HCT116 (cell line): ENCODE results near the gene TMEM141. TPM values are rescaled to one million over a fixed set of nuclear protein-coding genes. Genes with fewer than 3 reads are reported as not detected.

Experiments used
- ATAC-seq: fragments of 200-7000 bp; cut with Tn5 transposase; 2 replicates; pipeline ENCODE4 v1.9.1; 2020; ENCODE audit warnings: mild to moderate bottlenecking, moderate library complexity
- BruUV-seq: library from RNA; stranded (reverse); fragments of 400-500 nt; replicated peaks from 2 replicates; lab custom pipeline; 2021; lab: Mats Ljungman, UMichigan
- CTCF ChIA-PET: fragments of 300-600 bp; sonication (Branson Sonifier 250); formaldehyde crosslinking; loops from one replicate; lab custom pipeline; 2021; ENCODE audit warnings: antibody characterized with exemption; lab: Charles Lee
- POLR2A ChIA-PET: fragments of 300-600, 350-600 bp; sonication (Branson Sonifier 250); formaldehyde crosslinking; loops from one replicate; lab custom pipeline; 2021; ENCODE audit warnings: antibody characterized with exemption; lab: Charles Lee
- RAD21 ChIA-PET, 2 experiments: fragments of 300-600 bp; sonication (Branson Sonifier 250); formaldehyde crosslinking; loops; one replicate each; lab custom pipeline; 2023; ENCODE audit warnings: low total read pairs in 2 of 2; ENCODE audit not compliant: uncharacterized antibody in 2 of 2, unreplicated experiment in 2 of 2, low non-redundant PET in 1 of 2; lab: Charles Lee
- DNase-seq: peaks from one replicate; pipeline ENCODE4 v3.0.0-alpha.2; 2010; ENCODE audit warnings: low read depth, low spot score
- H2AFZ ChIP-seq: fragments of 200-600 bp; shearing (Covaris generic), sonication (generic); 2 replicates; pipeline ENCODE4 v1.6.1; 2017; ENCODE audit warnings: low read depth, mixed run types, mixed read lengths, antibody characterized with exemption, low read length; ENCODE audit not compliant: poor library complexity, severe bottlenecking
- H3K27ac ChIP-seq: 2 replicates; pipeline ENCODE4 v1.5.1; 2012; ENCODE audit warnings: low read depth, low read length
- H3K27me3 ChIP-seq: fragments of 200-600 bp; sonication (generic); 2 replicates; pipeline ENCODE4 v1.6.1; 2016; ENCODE audit warnings: mixed run types, low read length, mixed read lengths; ENCODE audit not compliant: insufficient read depth
- H3K36me3 ChIP-seq, 2 experiments: fragments of 200-500 bp in 1 of 2; fragments of 200-600 bp in 1 of 2; sonication (Bioruptor generic) in 1 of 2; sonication (generic) in 1 of 2; 2 replicates each; pipeline versions ENCODE4 v1.5.1 to v1.6.1; 2014 to 2016; ENCODE audit warnings: low read length in 2 of 2, inconsistent platforms in 1 of 2, mixed read lengths in 1 of 2, mixed run types in 1 of 2; ENCODE audit not compliant: insufficient read depth in 2 of 2, control insufficient read depth in 1 of 2
- H3K4me1 ChIP-seq, 2 experiments: fragments of 200-600 bp in 1 of 2; sonication (generic) in 1 of 2; 2 replicates each; pipeline versions ENCODE4 v1.5.1 to v1.6.1; 2012 to 2017; ENCODE audit warnings: low read length in 2 of 2, inconsistent platforms in 1 of 2, mild to moderate bottlenecking in 1 of 2, mixed read lengths in 1 of 2, mixed run types in 1 of 2, moderate library complexity in 1 of 2; ENCODE audit not compliant: insufficient read depth in 2 of 2, control insufficient read depth in 1 of 2
- H3K4me2 ChIP-seq: fragments of 200-600 bp; sonication (generic); 2 replicates; pipeline ENCODE4 v1.6.1; 2017; ENCODE audit warnings: mixed run types, low read length, mixed read lengths
- H3K4me3 ChIP-seq, 2 experiments: fragments of 200-600 bp in 1 of 2; sonication (generic) in 1 of 2; replicated peaks in 1 of 2; 2 replicates each; pipeline ENCODE4 v1.5.1; 2011 to 2016; ENCODE audit warnings: low read length in 2 of 2, control low read depth in 1 of 2, low read depth in 1 of 2, mild to moderate bottlenecking in 1 of 2, mixed read lengths in 1 of 2, mixed run types in 1 of 2
- H3K79me2 ChIP-seq: fragments of 200-600 bp; sonication (generic); 2 replicates; pipeline ENCODE4 v1.6.1; 2017; ENCODE audit warnings: mild to moderate bottlenecking, mixed run types, low read length, moderate library complexity, mixed read lengths; ENCODE audit not compliant: insufficient read depth
- H3K9ac ChIP-seq: fragments of 200-600 bp; sonication (generic); 2 replicates; pipeline ENCODE4 v1.6.1; 2016; ENCODE audit warnings: low read length, mixed read lengths
- H3K9me2 ChIP-seq: fragments of 200-600 bp; sonication (generic), shearing (Covaris generic); 2 replicates; pipeline ENCODE4 v1.6.1; 2017; ENCODE audit warnings: mixed run types, mild to moderate bottlenecking, moderate library complexity; ENCODE audit not compliant: insufficient read depth
- H3K9me3 ChIP-seq, 2 experiments: fragments of 200-500 bp in 1 of 2; fragments of 200-600 bp in 1 of 2; sonication (Bioruptor generic) in 1 of 2; sonication (generic) in 1 of 2; 2 replicates each; pipeline ENCODE4 v1.6.1; 2014 to 2017; ENCODE audit warnings: low read length in 2 of 2, mixed read lengths in 2 of 2, inconsistent platforms in 1 of 2, low read depth in 1 of 2, mild to moderate bottlenecking in 1 of 2, mixed run types in 1 of 2, moderate library complexity in 1 of 2; ENCODE audit not compliant: control insufficient read depth in 1 of 2, insufficient read depth in 1 of 2
- H4K20me1 ChIP-seq: fragments of 200-600 bp; sonication (generic), shearing (Covaris generic); 2 replicates; pipeline ENCODE4 v1.6.1; 2017; ENCODE audit warnings: mixed run types, mild to moderate bottlenecking, moderate library complexity; ENCODE audit not compliant: insufficient read depth
- ATF3 ChIP-seq: IDR thresholded peaks from 2 replicates; pipeline ENCODE4 v1.6.1; 2012
- CBX3 ChIP-seq: IDR thresholded peaks from 2 replicates; pipeline ENCODE4 v1.6.1; 2012; ENCODE audit warnings: low read depth
- CTCF ChIP-seq, 3 experiments: fragments of 200-600 bp in 1 of 3; sonication (generic) in 1 of 3; IDR thresholded peaks in 2 of 3; conservative IDR thresholded peaks in 1 of 3; 2 replicates each; pipeline ENCODE4 v1.5.1; 2012 to 2017; ENCODE audit warnings: low read depth in 2 of 3, low read length in 2 of 3, antibody characterized with exemption in 1 of 3, borderline replicate concordance in 1 of 3, control low read depth in 1 of 3, mild to moderate bottlenecking in 1 of 3, mixed read lengths in 1 of 3, mixed run types in 1 of 3, moderate library complexity in 1 of 3; ENCODE audit not compliant: insufficient read depth in 1 of 3
- ELF1 ChIP-seq: IDR thresholded peaks from 2 replicates; pipeline ENCODE4 v1.6.1; 2012; ENCODE audit warnings: low read depth, borderline replicate concordance
- FOSL1 ChIP-seq: IDR thresholded peaks from 2 replicates; pipeline ENCODE4 v1.6.1; 2012; ENCODE audit warnings: low read depth
- MAX ChIP-seq: IDR thresholded peaks from 2 replicates; pipeline ENCODE4 v1.6.1; 2012
- POLR2A ChIP-seq: IDR thresholded peaks from 2 replicates; pipeline ENCODE4 v1.7.0; 2011; ENCODE audit warnings: borderline replicate concordance; ENCODE audit not compliant: insufficient read depth, insufficient read length; ENCODE audit errors: extremely low read depth
- REST ChIP-seq: IDR thresholded peaks from 2 replicates; pipeline ENCODE4 v1.6.1; 2012; ENCODE audit warnings: low read depth
- SP1 ChIP-seq: IDR thresholded peaks from 2 replicates; pipeline ENCODE4 v1.6.1; 2012; ENCODE audit warnings: low read depth
- YY1 ChIP-seq: IDR thresholded peaks from 2 replicates; pipeline ENCODE4 v1.6.1; 2011; ENCODE audit warnings: low read length, low read depth, moderate library complexity, mild to moderate bottlenecking; ENCODE audit not compliant: insufficient replicate concordance; ENCODE audit errors: extremely low read depth
- intact Hi-C: fragments of 100-400 bp; cut with micrococcal nuclease; formaldehyde crosslinking; loops from 2 replicates; pipeline ENCODE4 v1.10.0; 2022
- total RNA-seq: library from RNA; stranded (reverse); gene quantifications from one replicate; pipeline ENCODE4 v1.2.1, GENCODE V29; 2021; ENCODE audit not compliant: unreplicated experiment

TMEM141 gene
- total RNA-seq, 1 experiment from 2014 or later, result 73.6 TPM

- no peaks in the 10 kb centered on the region for H3K79me2 ChIP-seq
- no peak overlapping the region for H3K27ac ChIP-seq
- H3K27me3 ChIP-seq, result no peaks in the 10 kb centered on the region
- ChIA-PET RAD21 (no interaction called here), POLR2A (no interaction called here), CTCF (no interaction called here)
- no peak for DNase-seq
- no TSS peak for BruUV-seq
- H3K9me3 ChIP-seq, result peaks cover 6 to 16% of the 10 kb centered on the region in 2 experiments; a peak in 2 of 4 replicates
- H4K20me1 ChIP-seq, result no peaks in the 10 kb centered on the region
- peak; percentile 79 for ATAC-seq
- TF ChIP-seq YY1 (peak; percentile 67), ATF3 (no peak), ELF1 (no peak), FOSL1 (no peak), CBX3 (peak; percentile 54; the same call in 1 of the 2 replicates), SP1 (no peak), REST (no peak), MAX (0 out of 2 replicates have a peak, but pooled peaks have one; percentile 33), CTCF (IDR thresholded peaks at IDR 0.05 in 2 of 3, conservative IDR thresholded peaks at IDR 0.05 in 1 of 3; ENCODE audit: borderline replicate concordance in 1 of 3, insufficient read depth in 1 of 3, low read depth in 2 of 3, low read length in 2 of 3) (no peak), POLR2A (no peak)
- no peaks in the 10 kb centered on the region for H3K9me2 ChIP-seq
- H3K36me3 ChIP-seq, result no peaks in the 10 kb centered on the region
- no peak overlapping the region for H2AFZ ChIP-seq
- no peak overlapping the region for H3K9ac ChIP-seq
- H3K4me2 ChIP-seq, result no peak overlapping the region
- H3K4me1 ChIP-seq, result peaks cover 0 to 3% of the 10 kb centered on the region in 2 experiments; a peak in 1 of 4 replicates
- no peak overlapping the region for H3K4me3 ChIP-seq
- intact Hi-C loops, result no loop called here
These were observed 17.6 kb upstream of the TMEM141 start for GRCh38 chr9:136773386-136774044.
